Hematopoietic multipotent progenitor cell treated with erythropoietin and hydrocortisone succinate and interleukin-3 and kit ligand, for 15 days (in vitro differentiated cells): ENCODE data around the gene MICU1.
A peak's percentile ranks its signal among the peaks of the same experiment; 100 is the strongest.

Source experiments
- DNase-seq: peaks from one replicate; pipeline ENCODE4 v3.0.0-alpha.2; 2015; ENCODE audit warnings: low spot score

MICU1 gene

DNA sequence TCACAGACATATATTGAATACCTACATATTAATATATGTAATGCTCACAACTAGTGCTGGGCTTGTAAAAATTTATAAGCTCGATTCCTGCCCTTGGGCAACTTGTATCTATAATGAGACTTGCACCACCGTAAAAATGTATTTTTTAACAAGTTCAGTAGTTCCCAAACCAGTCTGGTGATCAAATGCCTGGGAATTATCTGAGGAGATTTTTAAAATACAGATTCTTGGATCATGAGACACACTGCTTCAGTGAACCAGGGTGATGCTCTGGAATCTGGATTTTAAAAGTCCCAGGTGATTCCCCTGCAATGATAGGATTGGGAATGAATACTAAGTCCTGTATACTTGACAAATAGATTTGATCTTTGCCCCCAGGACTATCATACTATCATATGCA, 4.3 kb upstream of the MICU1 start:
- DNase-seq: no peak

DNA sequence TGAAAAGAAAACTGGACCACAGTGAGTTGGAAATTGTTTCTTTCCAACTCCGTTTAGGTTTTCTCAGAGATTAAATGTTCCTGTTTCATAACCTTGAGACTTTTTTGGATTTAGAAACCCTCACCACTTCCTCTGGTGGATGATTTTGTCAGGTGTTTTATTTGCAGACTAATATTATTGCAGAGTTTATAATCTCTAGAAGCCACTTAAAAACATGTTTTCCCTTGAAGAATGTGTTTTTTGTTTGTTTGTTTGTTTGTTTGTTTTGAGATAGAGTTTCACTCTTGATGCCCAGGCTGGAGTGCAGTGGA, 520 bp upstream of the MICU1 start:
- DNase-seq: no peak

DNA sequence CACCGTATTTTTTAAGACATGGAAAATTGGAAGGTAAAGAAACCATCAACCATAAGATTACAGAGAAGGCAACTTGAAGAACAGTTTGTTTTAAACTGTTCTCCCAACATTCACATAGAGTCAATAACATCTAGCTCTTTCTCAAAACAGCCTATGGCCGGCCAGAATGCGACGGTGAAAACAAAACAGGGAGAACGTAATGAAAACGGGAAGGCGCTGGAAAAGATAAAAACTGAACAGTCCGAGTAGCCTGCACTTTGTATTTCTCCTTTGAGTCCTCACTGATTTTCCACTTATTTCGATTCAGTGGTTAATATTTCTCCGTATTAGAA, 637 bp downstream of the MICU1 start:
- peak; percentile 23 for DNase-seq

DNA sequence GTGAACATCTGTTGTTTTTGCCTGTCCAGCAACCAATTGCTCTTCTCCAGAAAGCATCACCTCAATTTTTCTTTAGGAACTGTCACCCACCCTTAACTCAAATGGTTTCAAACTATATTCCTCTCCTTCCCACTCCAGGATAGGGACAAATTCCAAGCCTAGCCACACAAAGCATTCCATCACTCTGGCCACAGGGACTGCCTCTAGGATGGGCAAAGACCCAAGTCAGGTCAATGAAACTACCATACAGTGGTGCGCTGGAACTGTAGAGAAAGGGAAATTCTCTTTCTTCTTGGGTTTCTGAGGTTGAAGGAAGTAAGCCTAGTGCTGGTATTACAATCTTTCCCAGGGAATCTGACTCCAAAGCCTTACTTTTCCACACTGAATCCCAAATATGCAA, 3.6 kb downstream of the MICU1 start:
- no peak for DNase-seq

DNA sequence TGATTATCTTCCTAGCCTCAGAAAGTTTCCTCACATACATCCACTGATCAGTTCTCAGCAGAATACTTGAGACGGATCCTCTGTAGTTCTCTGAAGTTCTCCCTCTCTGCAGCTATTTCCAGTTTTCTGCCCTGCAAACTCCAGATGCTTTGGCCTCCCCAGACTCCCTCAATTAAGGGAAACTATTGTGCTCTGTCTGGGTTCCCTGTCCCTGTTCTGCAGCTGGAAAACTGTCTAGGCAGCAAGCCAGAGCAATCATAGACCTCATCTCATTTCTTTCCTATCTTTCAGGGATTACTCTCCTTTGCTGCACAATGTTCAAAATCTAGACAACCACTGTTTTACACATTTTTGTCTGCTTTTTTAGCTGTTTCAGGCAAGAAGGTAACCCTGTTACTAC, 9.2 kb downstream of the MICU1 start:
- no peak for DNase-seq

DNA sequence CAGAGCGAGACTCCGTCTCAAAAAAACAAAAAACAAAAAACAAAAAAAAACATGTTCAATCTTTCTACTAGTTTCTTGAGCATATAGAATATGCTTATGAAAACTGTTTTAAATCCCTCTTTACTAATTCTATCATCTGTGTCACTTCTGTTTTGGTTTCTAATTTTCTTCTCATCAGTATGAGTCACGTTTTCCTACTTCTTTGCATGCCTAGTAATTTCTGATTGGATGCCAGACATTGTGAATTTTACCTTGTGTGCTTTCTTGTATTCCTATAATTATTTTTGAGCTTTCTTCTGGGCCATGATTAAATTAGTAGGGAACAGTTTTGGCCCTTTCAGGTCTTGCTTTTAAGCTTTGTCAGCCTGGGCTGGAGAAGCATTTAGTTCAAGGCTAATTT, 9.9 kb downstream of the MICU1 start:
- no peak for DNase-seq

DNA sequence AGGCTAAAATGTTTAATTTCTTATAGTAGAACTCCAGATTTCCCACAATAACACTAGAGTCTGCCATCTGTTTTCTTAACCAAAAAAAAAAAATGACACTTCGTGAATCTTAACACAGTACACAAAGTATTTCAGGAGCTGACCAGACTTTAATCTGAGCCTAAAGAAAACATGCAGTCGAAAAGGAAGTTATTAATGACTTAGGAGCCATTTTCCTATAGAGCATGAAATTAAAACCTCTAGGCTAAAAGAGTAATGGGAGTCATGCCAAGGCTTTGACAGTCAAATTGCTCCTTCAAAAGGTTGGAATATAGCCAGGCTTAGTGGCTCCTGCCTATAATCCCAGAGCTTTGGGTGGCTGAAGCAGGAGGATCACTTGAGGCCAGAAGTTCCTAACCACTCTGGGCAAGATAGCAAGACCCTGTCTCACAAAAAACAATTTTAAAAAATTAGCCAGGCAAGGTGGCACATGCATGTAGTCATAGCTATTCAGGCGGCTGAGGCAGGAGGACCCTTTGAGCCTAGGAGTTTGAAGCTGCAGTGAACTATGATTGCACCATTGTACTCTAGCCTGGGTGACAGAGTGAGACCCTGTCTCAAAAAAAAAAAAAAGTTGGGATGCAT, 13.6 kb downstream of the MICU1 start:
- DNase-seq: no peak

DNA sequence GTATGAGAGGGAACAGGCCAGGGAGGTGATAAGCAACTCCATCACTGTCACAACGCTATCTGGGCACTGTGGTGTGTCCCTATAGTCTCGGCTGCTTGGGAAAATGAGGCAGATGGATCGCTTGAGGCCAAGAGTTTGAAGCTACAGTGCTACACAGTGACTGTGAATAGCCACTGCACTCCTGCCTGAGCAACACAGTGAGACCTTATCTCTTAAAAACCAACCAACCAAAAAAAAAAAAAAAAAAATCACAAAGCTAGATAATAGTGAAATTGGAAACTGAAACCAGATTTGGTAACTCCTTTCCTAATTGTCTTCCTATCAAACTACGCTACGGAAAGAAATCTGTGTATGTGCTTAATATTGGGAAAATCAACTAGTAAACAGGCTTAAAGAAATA, 14.1 kb downstream of the MICU1 start:
- DNase-seq: no peak

DNA sequence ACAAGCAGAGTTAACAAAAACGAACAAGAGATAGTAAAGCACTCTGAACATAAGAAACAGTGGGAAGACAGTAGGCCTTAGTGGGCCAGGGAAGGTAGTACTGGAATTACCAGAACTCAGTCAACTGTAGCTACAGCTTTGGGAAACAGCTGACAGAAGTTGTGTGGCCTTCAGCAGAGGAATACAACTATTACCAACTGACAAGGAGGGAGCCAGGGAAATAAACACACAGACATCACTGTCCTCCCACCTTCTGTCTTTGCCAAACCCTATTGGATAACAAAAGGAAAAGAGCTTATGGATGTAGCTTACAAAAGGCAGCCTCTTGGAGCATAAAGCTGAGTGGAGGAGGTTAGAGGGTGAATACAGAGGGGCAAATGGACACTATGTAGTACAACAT, 15.4 kb downstream of the MICU1 start:
- no peak for DNase-seq

DNA sequence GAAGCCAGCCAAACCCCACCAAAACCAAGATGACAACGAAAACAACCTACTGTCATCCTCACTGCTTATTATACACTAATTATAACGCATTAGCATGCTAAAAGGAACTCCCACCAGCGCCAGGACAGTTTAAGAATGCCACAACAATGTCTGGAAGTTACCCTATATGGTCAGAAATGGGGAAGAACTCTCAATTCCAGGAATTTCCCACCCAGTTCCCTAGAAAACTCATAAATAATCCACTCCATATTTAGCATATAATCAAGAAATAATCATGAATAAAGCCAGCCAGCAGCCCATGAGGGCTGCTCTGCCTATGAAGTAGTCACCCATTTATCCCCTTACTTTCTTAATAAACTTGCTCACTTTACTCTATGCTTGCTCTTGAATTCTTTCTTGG, 20.8 kb downstream of the MICU1 start:
- no peak for DNase-seq

DNA sequence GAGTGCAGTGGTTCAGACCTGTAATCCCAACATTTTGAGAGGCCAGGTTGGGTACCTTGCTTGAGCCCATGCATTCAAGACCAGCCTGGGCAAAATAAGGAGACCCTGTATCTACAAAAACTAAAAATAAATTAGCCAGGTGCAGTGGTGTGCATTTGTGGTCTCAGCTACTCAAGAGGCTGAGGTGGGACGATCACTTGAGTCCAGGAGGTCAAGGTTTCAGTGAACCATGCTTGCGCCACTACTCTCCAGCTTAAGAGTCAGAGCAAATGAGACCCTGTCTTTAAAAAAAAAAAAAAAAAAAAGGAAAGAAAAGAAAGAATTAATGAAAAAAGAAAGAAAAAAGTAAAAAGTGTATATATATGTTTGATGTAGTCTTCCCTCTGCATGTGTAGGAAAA, 24.7 kb downstream of the MICU1 start:
- no peak for DNase-seq

DNA sequence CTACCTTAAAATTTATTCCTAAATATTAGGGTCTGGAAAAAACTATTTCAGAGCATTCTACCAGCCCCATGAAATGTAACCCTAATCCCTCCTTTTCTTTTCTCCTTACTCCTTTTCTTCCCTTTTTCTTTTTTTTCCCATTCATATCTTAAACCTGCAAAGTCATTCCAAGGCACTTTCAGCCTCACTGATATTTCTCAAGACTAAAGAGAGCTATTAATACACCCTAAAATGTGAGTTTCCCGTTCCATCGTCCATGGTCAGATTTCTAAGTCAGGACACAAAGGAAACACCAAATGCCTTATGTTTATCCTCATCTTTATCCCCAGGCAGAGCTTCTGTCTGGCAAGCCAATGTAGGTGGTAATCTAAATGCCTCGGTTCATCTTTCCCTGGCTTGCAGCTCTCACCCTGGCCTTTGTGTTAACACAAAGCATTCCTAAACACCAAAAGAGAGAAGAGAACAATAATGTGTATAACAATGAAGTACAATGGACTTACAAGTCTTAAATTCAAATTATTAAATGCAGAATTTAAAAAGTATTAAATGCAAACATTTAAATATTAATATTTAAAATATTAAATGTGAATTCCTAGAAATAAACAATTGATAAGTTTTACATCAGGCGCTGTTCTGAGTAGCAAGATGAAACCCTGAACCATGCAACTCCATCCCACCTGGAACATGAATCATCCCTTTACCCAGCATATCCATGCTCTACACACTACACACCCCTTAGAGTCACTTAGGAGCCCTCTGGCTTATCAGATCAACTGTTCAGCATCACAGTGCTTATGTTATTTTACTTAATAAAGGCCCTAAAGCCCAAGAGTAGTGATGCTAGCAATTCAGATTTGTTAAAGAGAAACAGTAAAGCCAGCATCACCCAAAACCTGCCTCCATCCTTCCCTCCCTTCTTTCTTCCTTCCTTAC, 26.8 kb downstream of the MICU1 start:
- DNase-seq: no peak

DNA sequence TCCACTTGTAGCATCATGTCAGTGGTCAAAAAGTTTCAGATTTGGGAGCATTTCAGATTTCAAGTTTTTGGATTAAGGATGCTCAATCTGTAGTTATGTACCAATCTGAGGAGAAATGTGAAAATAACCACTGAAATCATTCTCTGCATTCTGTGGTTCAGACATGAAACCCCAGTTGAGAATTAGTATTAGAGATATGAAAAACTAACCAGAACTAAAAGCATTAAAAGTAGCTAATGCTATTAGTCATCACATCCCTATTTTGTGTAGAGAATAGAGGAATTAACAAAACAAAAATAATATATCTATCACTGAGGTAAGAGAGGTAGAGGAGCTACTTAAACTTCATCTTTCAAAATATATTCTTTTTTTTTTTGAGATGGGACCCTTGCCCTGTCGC, 28.0 kb downstream of the MICU1 start:
- no peak for DNase-seq

DNA sequence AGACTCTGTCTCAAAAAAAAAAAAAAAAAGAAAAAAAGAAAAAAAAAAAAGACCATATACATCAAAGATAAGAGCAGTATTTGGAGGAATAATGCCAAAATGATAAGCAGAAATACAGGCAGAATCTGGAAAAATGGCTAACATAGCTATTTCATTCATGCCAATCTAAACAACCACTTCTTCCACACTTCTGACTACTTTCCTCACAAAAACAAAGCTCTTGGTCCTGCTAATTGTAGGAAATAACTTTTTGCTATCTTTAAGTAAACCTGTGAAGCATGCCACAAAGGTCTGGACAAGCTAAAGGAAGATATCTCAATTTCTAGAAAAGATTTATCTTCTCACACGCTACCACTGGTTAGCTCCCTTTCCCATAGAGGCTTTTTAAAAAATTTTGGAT, 30.4 kb downstream of the MICU1 start:
- DNase-seq: no peak

DNA sequence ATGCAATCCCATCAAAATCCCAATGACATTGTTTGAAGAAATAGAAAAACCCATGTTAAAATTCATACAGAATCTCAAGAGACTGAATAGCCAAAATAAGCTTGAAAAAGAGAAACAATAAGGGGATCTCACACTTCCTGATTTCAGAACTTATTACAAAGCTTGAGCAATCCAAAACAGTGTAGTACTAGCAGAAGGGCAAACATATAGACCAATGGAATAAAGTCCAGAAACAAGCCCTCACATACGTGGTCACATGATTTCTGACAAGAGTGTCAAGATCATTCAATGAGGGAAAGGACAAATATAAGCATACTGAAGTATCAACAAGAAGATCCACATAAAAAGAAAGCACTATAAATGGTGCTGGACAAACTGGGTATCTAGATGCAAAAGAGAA, 31.9 kb downstream of the MICU1 start:
- DNase-seq: no peak

DNA sequence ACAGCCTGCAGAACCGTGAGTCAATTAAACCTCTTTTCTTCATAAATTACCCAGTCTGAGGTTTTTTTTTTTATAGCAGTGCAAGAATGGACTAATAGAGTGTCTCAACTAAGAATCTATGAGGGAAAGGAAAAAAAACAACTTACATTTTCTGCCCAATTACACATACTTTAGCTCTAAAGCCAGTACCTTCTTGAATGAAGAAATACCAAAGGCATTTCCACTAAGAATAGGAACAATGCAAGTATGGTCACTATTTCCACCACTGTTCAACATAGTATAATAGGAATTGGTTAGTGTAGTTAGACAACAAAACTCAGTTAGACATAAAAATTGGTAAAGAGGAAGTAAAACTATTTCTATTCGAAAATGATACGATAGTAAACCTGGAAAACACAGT, 37.6 kb downstream of the MICU1 start:
- no peak for DNase-seq

DNA sequence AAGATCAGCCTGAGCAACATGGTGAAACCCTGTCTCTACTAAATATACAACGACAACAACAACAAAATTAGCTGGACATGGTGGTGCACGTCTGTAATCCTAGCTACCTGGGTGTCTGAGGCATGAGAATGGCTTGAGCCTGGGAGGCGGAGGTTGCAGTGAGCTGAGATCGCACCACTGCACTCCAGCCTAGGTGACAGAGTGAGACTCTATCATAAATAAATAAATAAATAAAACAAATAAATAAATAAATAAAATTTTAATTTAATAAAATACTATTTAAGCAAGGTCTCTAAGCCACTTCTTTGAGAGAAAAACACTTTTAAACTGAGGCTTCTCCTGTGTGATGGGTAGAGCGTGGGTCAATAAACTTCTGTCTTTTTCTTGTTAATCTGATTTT, 38.3 kb downstream of the MICU1 start:
- no peak for DNase-seq

DNA sequence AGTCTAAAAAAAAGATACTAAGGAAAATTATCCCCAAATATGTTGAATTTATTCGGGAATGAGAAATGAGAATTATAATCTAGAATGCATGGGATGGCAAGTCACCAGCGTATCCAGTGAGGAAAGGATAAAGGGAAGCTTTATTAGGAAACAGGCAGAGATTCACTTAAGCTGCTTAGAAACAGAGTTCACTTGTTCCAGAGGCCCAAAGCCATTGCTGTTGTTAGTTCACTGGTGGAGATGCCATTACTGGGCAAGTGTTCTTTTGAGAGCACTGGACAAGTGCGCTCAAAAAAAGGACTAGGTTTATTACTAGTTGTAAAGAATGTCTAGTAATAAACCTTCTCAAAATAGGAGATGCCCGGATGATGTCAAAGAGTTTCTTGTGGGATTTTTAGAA, 51.2 kb downstream of the MICU1 start:
- DNase-seq: no peak

DNA sequence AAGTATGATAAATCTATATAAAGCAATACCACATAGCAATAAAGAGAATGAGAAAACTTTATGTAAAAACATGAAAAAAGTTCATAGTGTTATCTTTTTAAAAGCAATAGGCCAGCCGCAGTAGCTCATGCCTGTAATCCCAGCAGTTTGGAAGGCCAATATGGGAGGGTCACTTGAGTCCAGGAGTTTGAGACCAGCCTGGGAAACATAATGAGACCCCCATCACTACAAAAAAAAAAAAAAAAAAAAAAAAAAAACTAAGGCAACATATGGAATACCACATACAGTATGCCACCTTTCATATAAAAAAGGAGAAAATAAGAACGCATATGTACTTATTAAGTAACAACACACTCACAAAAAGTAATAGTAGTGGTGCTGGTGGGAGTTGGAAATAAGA, 52.8 kb downstream of the MICU1 start:
- no peak for DNase-seq

DNA sequence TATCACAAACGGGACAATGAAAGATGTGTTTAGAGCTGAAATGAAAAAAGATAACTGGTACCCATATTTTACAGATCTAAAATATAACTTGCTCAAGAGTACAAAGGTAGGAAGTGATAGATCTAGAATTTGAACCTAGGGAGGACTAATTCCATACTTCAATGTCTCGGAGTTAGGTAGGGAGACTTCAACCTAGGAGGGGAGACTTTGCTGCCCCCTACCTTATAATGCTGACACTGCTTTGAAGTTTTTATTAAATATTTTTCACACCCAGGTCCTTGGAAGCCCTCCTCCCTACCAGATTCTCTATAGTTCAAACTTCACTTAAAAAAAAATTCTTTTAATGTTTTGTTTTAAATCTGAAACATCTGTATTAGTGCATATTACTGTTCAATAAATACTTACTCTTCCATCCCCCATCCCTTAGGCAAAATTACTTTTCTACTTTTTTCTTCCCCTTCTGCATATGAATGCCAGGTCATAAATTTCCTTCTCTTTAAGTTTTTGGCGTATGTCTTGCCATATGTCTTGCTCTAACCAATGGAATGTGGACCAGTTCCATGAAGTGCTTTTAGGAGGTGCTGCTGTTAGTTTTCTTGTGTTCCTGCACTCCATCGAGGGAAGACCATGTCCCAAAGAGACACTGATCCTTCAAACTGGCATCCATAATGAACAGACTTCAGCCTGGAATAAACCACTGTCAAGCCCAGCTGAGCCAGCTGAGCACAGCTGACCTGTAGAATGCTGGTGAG, 57.8 kb downstream of the MICU1 start:
- DNase-seq: peak; percentile 16

DNA sequence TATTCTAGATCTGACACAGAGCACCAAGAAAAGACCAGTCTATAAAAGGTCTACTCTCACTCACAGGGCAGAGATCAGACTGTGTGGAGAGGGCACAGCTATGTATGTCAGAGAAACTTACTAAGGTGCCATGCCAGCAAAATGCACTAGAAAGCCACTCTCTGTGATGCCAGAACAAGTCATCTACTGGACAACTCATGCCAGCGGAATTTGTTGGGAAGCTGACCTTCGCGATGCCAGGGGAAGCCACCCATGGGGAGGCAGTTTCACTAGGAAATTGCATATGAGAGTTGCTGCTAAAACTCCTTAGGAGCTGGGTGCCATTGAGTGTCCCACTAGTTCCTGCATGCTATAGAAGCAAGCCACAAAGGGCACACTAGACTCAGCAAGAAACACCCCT, 58.5 kb downstream of the MICU1 start:
- no peak for DNase-seq

DNA sequence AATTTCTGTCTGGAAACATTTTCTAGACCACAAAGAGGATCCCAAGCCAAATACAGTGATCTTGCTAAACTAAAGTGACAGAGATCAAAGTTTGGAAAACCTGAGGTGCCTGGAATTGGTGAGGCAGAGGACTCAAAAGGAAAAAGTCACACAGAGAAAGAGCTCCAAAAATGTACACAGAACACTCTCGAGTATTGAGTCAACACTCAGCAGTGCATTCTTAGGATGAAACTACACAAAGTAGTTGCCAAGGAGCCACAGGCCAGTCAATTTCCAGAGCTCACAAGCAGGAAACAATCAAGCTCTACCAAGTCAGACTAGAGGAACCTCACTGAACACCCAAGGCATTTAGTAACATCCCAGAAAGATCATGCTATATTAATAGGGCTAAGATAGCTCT, 61.3 kb downstream of the MICU1 start:
- DNase-seq: no peak

DNA sequence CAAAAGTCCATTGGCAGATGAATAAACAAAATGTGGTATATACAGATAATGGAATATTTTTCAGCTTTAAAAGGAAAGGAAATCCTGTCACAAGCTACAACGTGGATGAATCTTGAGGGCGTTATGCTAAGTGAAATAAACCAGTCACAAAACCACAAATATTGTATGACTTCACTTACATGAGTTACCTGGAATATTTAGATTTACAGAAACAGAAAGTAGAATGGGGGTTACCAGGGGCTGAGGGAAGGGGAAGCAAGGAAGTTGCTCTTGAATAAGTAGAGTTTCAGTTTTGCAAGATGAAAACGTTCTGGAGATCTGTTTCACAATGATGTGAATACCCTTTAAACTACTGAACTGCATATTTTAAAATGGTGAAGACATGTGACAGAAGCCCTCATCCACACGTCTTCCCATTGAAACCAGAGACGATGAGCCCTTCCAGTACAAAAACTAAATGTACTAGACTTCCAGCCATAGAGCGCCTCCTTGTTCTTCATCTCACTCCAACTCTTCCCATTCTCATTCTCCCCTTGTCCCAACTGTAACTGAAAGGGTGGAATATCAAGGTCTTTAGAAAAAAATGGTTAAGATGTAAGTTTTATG, 62.4 kb downstream of the MICU1 start:
- no peak for DNase-seq
